ENCODE data around the gene BCR.
A peak's percentile ranks its signal among the peaks of the same experiment; 100 is the strongest.

BCR gene

GRCh38 chr22:23177197-23177596, 3.1 kb upstream of the BCR start:
- no peak for DNase-seq (ENCODE audit: low read depth)

GRCh38 chr22:23178512-23179254, 1.6 kb upstream of the BCR start:
- peak; percentile 50 for DNase-seq (ENCODE audit: low read depth)

GRCh38 chr22:23179381-23180299, 669 bp upstream of the BCR start:
- no peak for DNase-seq (ENCODE audit: low read depth)

GRCh38 chr22:23180893-23181720, 798 bp downstream of the BCR start:
- DNase-seq (ENCODE audit: low read depth): no peak

GRCh38 chr22:23181721-23182308, 1.5 kb downstream of the BCR start:
- DNase-seq (ENCODE audit: low read depth): no peak

GRCh38 chr22:23182309-23183060, 2.2 kb downstream of the BCR start:
- DNase-seq (ENCODE audit: low read depth): no peak

- no peak for DNase-seq (ENCODE audit: low read depth)
Observed at GRCh38 chr22:23183061-23183698, 2.9 kb downstream of the BCR start.

- DNase-seq (ENCODE audit: low read depth): no peak
Observed at GRCh38 chr22:23184100-23184763, 3.9 kb downstream of the BCR start.

GRCh38 chr22:23184764-23185113, 4.4 kb downstream of the BCR start:
- no peak for DNase-seq (ENCODE audit: low read depth)

- DNase-seq (ENCODE audit: low read depth): no peak
Observed at GRCh38 chr22:23187211-23187610, 6.9 kb downstream of the BCR start.

GRCh38 chr22:23187871-23188700, 7.8 kb downstream of the BCR start:
- no peak for DNase-seq (ENCODE audit: low read depth)

- no peak for DNase-seq (ENCODE audit: low read depth)
Observed at GRCh38 chr22:23190526-23190925, 10.2 kb downstream of the BCR start.

GRCh38 chr22:23192133-23192532, 11.8 kb downstream of the BCR start:
- DNase-seq (ENCODE audit: low read depth): no peak

- no peak for DNase-seq (ENCODE audit: low read depth)
Observed at GRCh38 chr22:23192558-23192957, 12.2 kb downstream of the BCR start.

GRCh38 chr22:23193196-23193827, 13.0 kb downstream of the BCR start:
- no peak for DNase-seq (ENCODE audit: low read depth)

GRCh38 chr22:23193882-23194281, 13.6 kb downstream of the BCR start:
- DNase-seq (ENCODE audit: low read depth): no peak

GRCh38 chr22:23196165-23196564, 15.9 kb downstream of the BCR start:
- DNase-seq (ENCODE audit: low read depth): no peak

- DNase-seq (ENCODE audit: low read depth): no peak
Observed at GRCh38 chr22:23197836-23198235, 17.5 kb downstream of the BCR start.

GRCh38 chr22:23199159-23199558, 18.9 kb downstream of the BCR start:
- no peak for DNase-seq (ENCODE audit: low read depth)

All from stimulated activated CD8-positive, alpha-beta memory T cell treated with anti-CD3 and anti-CD28 coated beads, Interleukin-12 subunit alpha, Interleukin-12 subunit beta, amount 100 ng/mL, for 1 hour (primary cell).